Measurements from ENCODE around the gene WDR43.

- TF ChIP-seq LEF1 (IDR thresholded peaks at IDR 0.05; ENCODE audit: borderline replicate concordance): no peak
- no peak for TF ChIP-seq FOXK2 (IDR thresholded peaks at IDR 0.05)
- TF ChIP-seq TARDBP (IDR thresholded peaks at IDR 0.05): no peak
- TF ChIP-seq SUZ12 (IDR thresholded peaks at IDR 0.05): no peak
These were observed 25.9 kb upstream of the WDR43 start for GRCh38 chr2:28868611-28869010.
